Fibroblast of skin of left biceps (primary cell): Measurements from ENCODE around the gene SNAP25.

Source experiments
- DNase-seq, 2 experiments: peaks; one replicate each; pipeline ENCODE4 v3.0.0-alpha.2; 2013; ENCODE audit warnings: low read depth in 2 of 2

The SNAP25 gene

GRCh38 chr20:10218536-10219451 is at the start of gene SNAP25:
TSS of gene SNAP25 (plus strand) at chr20:10218830. CDS start at chr20:10275492, 56,662 bp downstream.
- peak; percentile 67 to 70 for DNase-seq

- DNase-seq = no peak
Measured at GRCh38 chr20:10169752-10170151, 48.9 kb upstream of the SNAP25 start.

- DNase-seq = no peak
Measured at GRCh38 chr20:10170261-10170660, 48.4 kb upstream of the SNAP25 start.

- no peak for DNase-seq
Measured at GRCh38 chr20:10171864-10172751, 46.5 kb upstream of the SNAP25 start.

GRCh38 chr20:10172998-10173655 is 45.5 kb upstream of the SNAP25 start:
- no peak for DNase-seq

GRCh38 chr20:10174400-10174799 is 44.2 kb upstream of the SNAP25 start:
- DNase-seq = no peak

- no peak for DNase-seq
Measured at GRCh38 chr20:10177326-10177725, 41.3 kb upstream of the SNAP25 start.

GRCh38 chr20:10178091-10178490 is 40.5 kb upstream of the SNAP25 start:
- DNase-seq = no peak

- DNase-seq = no peak
Measured at GRCh38 chr20:10178727-10179313, 39.8 kb upstream of the SNAP25 start.

GRCh38 chr20:10179574-10180298 is 38.9 kb upstream of the SNAP25 start:
- DNase-seq = no peak

GRCh38 chr20:10180651-10181235 is 37.9 kb upstream of the SNAP25 start:
- no peak for DNase-seq

- DNase-seq = no peak
Measured at GRCh38 chr20:10185741-10186558, 32.7 kb upstream of the SNAP25 start.

- DNase-seq = no peak
Measured at GRCh38 chr20:10190456-10190855, 28.2 kb upstream of the SNAP25 start.

- DNase-seq = no peak
Measured at GRCh38 chr20:10192171-10192570, 26.5 kb upstream of the SNAP25 start.

- DNase-seq = no peak
Measured at GRCh38 chr20:10194166-10194565, 24.5 kb upstream of the SNAP25 start.

- DNase-seq = no peak
Measured at GRCh38 chr20:10200330-10200729, 18.3 kb upstream of the SNAP25 start.

GRCh38 chr20:10201321-10201870 is 17.2 kb upstream of the SNAP25 start:
- no peak for DNase-seq

GRCh38 chr20:10209091-10209490 is 9.5 kb upstream of the SNAP25 start:
- DNase-seq = no peak

- DNase-seq = no peak
Measured at GRCh38 chr20:10213526-10213925, 5.1 kb upstream of the SNAP25 start.
